Lower leg skin (tissue), 4 donors: Measurements from ENCODE around the gene PIK3CA. TPM values are rescaled to one million over a fixed set of nuclear protein-coding genes. Genes with fewer than 3 reads are reported as not detected.

ENCODE experiments used
- total RNA-seq, 4 donors: library from RNA; depleted of rRNA; stranded (reverse); fragments of >200 nt; gene quantifications; one replicate each; pipeline ENCODE4 v1.1.0, GENCODE V29; 2016

The PIK3CA gene
- total RNA-seq, 4 donors from 2014 or later, result 18.4 to 22.4 (median 21.3) TPM

Other genes with a start within 250 kb of the PIK3CA start
- gene ZMAT3, start 76.5 kb upstream of the PIK3CA start, total RNA-seq, result 10 to 100 TPM in 2 of 4 donors, 1 to 10 TPM in 2; 6.3 to 11.2 (median 10.2) TPM
- gene KCNMB3, start 102.8 kb downstream of the PIK3CA start, total RNA-seq, result 1 to 10 TPM in 2 of 4 donors, under 1 TPM in 2; 0.19 to 1.5 (median 0.87) TPM
- 10 to 100 TPM; 19.5 to 36.1 (median 25.1) TPM for gene ZNF639, start 174.7 kb downstream of the PIK3CA start, total RNA-seq
- gene MFN1, start 199.4 kb downstream of the PIK3CA start, total RNA-seq, result 10 to 100 TPM; 38.2 to 98.7 (median 47.3) TPM